Parathyroid adenoma (tissue), 2 donors: ENCODE measurements around the gene CD44.

ENCODE experiments used
- H2AFZ ChIP-seq: fragments of 300-600 bp; sonication (generic); one replicate; pipeline ENCODE4 v1.7.0; 2017; ENCODE audit warnings: antibody characterized with exemption, mild to moderate bottlenecking
- H3K27ac ChIP-seq: fragments of 300-600 bp; sonication (generic); one replicate; pipeline ENCODE4 v1.7.0; 2017
- H3K27me3 ChIP-seq: fragments of 300-600 bp; sonication (generic); one replicate; pipeline ENCODE4 v1.7.0; 2017; ENCODE audit warnings: low read length; ENCODE audit not compliant: control insufficient read depth, insufficient read depth
- H3K36me3 ChIP-seq: fragments of 300-600 bp; sonication (generic); one replicate; pipeline ENCODE4 v1.7.0; 2017; ENCODE audit warnings: low read length; ENCODE audit not compliant: control insufficient read depth, insufficient read depth
- H3K4me1 ChIP-seq: fragments of 300-600 bp; sonication (generic); one replicate; pipeline ENCODE4 v1.7.0; 2017; ENCODE audit warnings: control low read depth
- H3K4me2 ChIP-seq: fragments of 300-600 bp; sonication (generic); one replicate; pipeline ENCODE4 v1.7.0; 2017; ENCODE audit warnings: low read length
- H3K4me3 ChIP-seq: fragments of 300-600 bp; sonication (generic); one replicate; pipeline ENCODE4 v1.7.0; 2017; ENCODE audit warnings: low read depth, low read length
- H3K79me2 ChIP-seq: fragments of 300-600 bp; sonication (generic); one replicate; pipeline ENCODE4 v1.7.0; 2017; ENCODE audit warnings: control low read depth
- H3K9ac ChIP-seq: fragments of 300-600 bp; sonication (generic); one replicate; pipeline ENCODE4 v1.7.0; 2017; ENCODE audit warnings: mild to moderate bottlenecking
- H3K9me3 ChIP-seq: fragments of 300-600 bp; sonication (generic); one replicate; pipeline ENCODE4 v1.7.0; 2017; ENCODE audit warnings: low read length; ENCODE audit not compliant: control insufficient read depth
- CTCF ChIP-seq: fragments of 300-600 bp; sonication (generic); IDR thresholded peaks from one replicate; pipeline ENCODE4 v1.7.0; 2017; ENCODE audit warnings: antibody characterized with exemption, mild to moderate bottlenecking
- donor health status: primary hyperparathyroidism.

CD44 gene

GRCh38 chr11:35111161-35112055, 27.6 kb upstream of the CD44 start:
- no peak overlapping the region for H3K9ac ChIP-seq
- H3K27me3 ChIP-seq, result no peaks in the 10 kb centered on the region
- no peak overlapping the region for H3K27ac ChIP-seq
- H3K4me1 ChIP-seq, result peaks cover 5% of the 10 kb centered on the region
- no peaks in the 10 kb centered on the region for H3K79me2 ChIP-seq
- TF ChIP-seq CTCF, result no peak
- peak overlapping the region; percentile 38 for H2AFZ ChIP-seq
- H3K4me2 ChIP-seq, result no peak overlapping the region
- no peaks in the 10 kb centered on the region for H3K36me3 ChIP-seq
- H3K9me3 ChIP-seq, result no peaks in the 10 kb centered on the region
- no peak overlapping the region for H3K4me3 ChIP-seq

- Histone ChIP-seq H3K4me1 (peaks cover 5% of the 10 kb centered on the region), H3K9me3 (no peaks in the 10 kb centered on the region), H3K9ac (no peak overlapping the region), H3K27me3 (no peaks in the 10 kb centered on the region), H3K79me2 (no peaks in the 10 kb centered on the region), H2AFZ (no peak overlapping the region), H3K27ac (no peak overlapping the region), H3K4me3 (no peak overlapping the region), H3K36me3 (no peaks in the 10 kb centered on the region), H3K4me2 (no peak overlapping the region)
- TF ChIP-seq CTCF, result no peak
Observed at GRCh38 chr11:35112056-35112845, 26.7 kb upstream of the CD44 start.

- Histone ChIP-seq H2AFZ (no peak overlapping the region), H3K79me2 (no peaks in the 10 kb centered on the region), H3K9ac (no peak overlapping the region), H3K9me3 (no peaks in the 10 kb centered on the region), H3K36me3 (no peaks in the 10 kb centered on the region), H3K27me3 (no peaks in the 10 kb centered on the region), H3K4me1 (peaks cover 5% of the 10 kb centered on the region), H3K4me2 (no peak overlapping the region), H3K27ac (no peak overlapping the region), H3K4me3 (no peak overlapping the region)
- TF ChIP-seq CTCF, result no peak
Observed at GRCh38 chr11:35112846-35113105, 26.2 kb upstream of the CD44 start.

GRCh38 chr11:35114906-35115687, 23.9 kb upstream of the CD44 start:
- Histone ChIP-seq H3K36me3 (no peaks in the 10 kb centered on the region), H3K4me1 (peaks cover 5% of the 10 kb centered on the region)
- TF ChIP-seq CTCF, result no peak

More at GRCh38 chr11:35114906-35115687, 23.9 kb upstream of the CD44 start:
- Histone ChIP-seq H3K4me3 (no peak overlapping the region), H3K27me3 (no peaks in the 10 kb centered on the region), H3K27ac (no peak overlapping the region), H3K9ac (no peak overlapping the region), H3K9me3 (no peaks in the 10 kb centered on the region), H3K79me2 (no peaks in the 10 kb centered on the region), H3K4me2 (no peak overlapping the region), H2AFZ (no peak overlapping the region)
